ENCODE results near the gene MEIS1.
A peak's percentile ranks its signal among the peaks of the same experiment; 100 is the strongest.

Gene MEIS1

DNA sequence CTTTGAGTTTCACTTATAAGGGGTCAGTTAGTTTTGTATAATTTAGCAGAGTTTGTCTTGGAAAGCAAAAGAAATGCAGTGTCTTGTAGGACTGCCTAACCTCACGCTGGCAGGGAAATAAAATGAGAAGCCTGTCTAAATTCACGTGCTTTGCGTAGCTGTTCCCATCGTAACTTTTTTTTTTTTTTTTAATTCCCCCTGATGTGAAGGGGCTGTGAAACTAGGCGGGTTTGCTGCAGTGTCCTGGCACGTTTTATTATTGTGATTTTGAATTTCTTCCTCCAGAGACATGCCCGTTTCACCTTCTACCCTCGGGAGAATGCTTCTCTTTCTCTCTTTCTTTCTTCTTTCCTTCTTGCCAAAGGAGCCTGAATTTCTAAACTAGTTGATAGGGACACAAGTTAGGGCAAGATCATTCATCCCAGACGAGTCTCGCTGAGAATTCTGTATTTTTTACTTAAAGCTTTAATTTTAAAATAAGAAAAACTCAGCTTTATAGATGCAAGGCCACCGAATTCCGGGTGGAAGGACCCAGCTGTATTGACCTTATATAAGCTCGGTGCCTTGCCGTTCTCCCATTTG, 2.3 kb downstream of the MEIS1 start:
- Histone ChIP-seq H3K4me2 (ENCODE audit: insufficient read depth, low read length, poor library complexity, severe bottlenecking) (peak overlapping the region; percentile 68), H4K91ac (ENCODE audit: low read depth, low read length, poor library complexity) (no peak overlapping the region), H2BK5ac (ENCODE audit: low read length) (no peak overlapping the region), H3K4me1 (ENCODE audit: control insufficient read depth in 2 of 2, insufficient read depth in 1 of 2, low read depth in 1 of 2, low read length in 2 of 2) (peaks cover 16 to 38% of the 10 kb centered on the region in 2 donors), H2AFZ (ENCODE audit: low read length) (peak overlapping the region; percentile 27), H3K23ac (ENCODE audit: low read depth, low read length, poor library complexity) (no peak overlapping the region), H3K9ac (ENCODE audit: low read depth, low read length, poor library complexity) (peak overlapping the region; percentile 89), H4K8ac (ENCODE audit: low read depth, low read length) (no peak overlapping the region), H3K4ac (ENCODE audit: low read length) (no peak overlapping the region), H2BK15ac (ENCODE audit: low read length) (no peak overlapping the region), H2BK120ac (ENCODE audit: low read depth, low read length) (no peak overlapping the region), H3K4me3 (ENCODE audit: low read length in 2 of 2) (peak overlapping the region; percentile 65 to 68), H3K27me3 (ENCODE audit: control insufficient read depth in 3 of 3, insufficient read depth in 3 of 3, low read depth in 1 of 3, low read length in 3 of 3) (peaks cover 0 to 37% (median 0%) of the 10 kb centered on the region in 3 experiments), H2AK5ac (ENCODE audit: low read depth, low read length) (no peak overlapping the region), H3K79me1 (ENCODE audit: low read depth, low read length) (no peaks in the 10 kb centered on the region), H3K9me3 (replicated peaks in 1 of 2; ENCODE audit: control insufficient read depth in 2 of 2, insufficient read depth in 1 of 2, low read depth in 1 of 2, low read length in 2 of 2) (no peaks in the 10 kb centered on the region), H3K27ac (replicated peaks; ENCODE audit: low read length) (no peak overlapping the region), H3K36me3 (replicated peaks in 1 of 2; ENCODE audit: control insufficient read depth in 2 of 2, insufficient read depth in 2 of 2, low read length in 2 of 2) (peaks cover 0 to 27% of the 10 kb centered on the region in 2 donors), H3K18ac (ENCODE audit: low read length) (peak overlapping the region; percentile 55), H2BK12ac (ENCODE audit: low read length) (no peak overlapping the region), H3K14ac (ENCODE audit: low read length) (no peak overlapping the region)
- WGBS, 2 donors (ENCODE audit: extremely low coverage in 2 of 2, insufficient read length in 2 of 2, insufficient replicate concordance in 1 of 2) = no CpG with 5 or more reads among the region's 14 CpGs
- no peak for DNase-seq (ENCODE audit: low spot score)

- no peaks in the 10 kb centered on the region for H3K79me1 ChIP-seq (ENCODE audit: low read depth, low read length)
- H3K14ac ChIP-seq (ENCODE audit: low read length) = no peak overlapping the region
- H2BK15ac ChIP-seq (ENCODE audit: low read length) = no peak overlapping the region
- peak overlapping the region; percentile 65 to 68 for H3K4me3 ChIP-seq (ENCODE audit: low read length in 2 of 2)
- WGBS, 2 donors (ENCODE audit: extremely low coverage in 2 of 2, insufficient read length in 2 of 2, insufficient replicate concordance in 1 of 2) = no CpG with 5 or more reads among the region's 22 CpGs
- no peak overlapping the region for H3K27ac ChIP-seq (replicated peaks; ENCODE audit: low read length)
- no peak for DNase-seq (ENCODE audit: low spot score)
- H2AFZ ChIP-seq (ENCODE audit: low read length) = peak overlapping the region; percentile 27
- no peaks in the 10 kb centered on the region for H3K9me3 ChIP-seq (replicated peaks in 1 of 2; ENCODE audit: control insufficient read depth in 2 of 2, insufficient read depth in 1 of 2, low read depth in 1 of 2, low read length in 2 of 2)
- no peak overlapping the region for H4K91ac ChIP-seq (ENCODE audit: low read depth, low read length, poor library complexity)
- H3K4me2 ChIP-seq (ENCODE audit: insufficient read depth, low read length, poor library complexity, severe bottlenecking) = peak overlapping the region; percentile 68
- H2BK12ac ChIP-seq (ENCODE audit: low read length) = no peak overlapping the region
- H2BK5ac ChIP-seq (ENCODE audit: low read length) = no peak overlapping the region
- peak overlapping the region; percentile 55 for H3K18ac ChIP-seq (ENCODE audit: low read length)
- H2BK120ac ChIP-seq (ENCODE audit: low read depth, low read length) = no peak overlapping the region
- H3K4me1 ChIP-seq (ENCODE audit: control insufficient read depth in 2 of 2, insufficient read depth in 1 of 2, low read depth in 1 of 2, low read length in 2 of 2) = peaks cover 14 to 35% of the 10 kb centered on the region in 2 donors
- peaks cover 0 to 34% of the 10 kb centered on the region in 2 donors for H3K36me3 ChIP-seq (replicated peaks in 1 of 2; ENCODE audit: control insufficient read depth in 2 of 2, insufficient read depth in 2 of 2, low read length in 2 of 2)
- H3K23ac ChIP-seq (ENCODE audit: low read depth, low read length, poor library complexity) = no peak overlapping the region
- peak overlapping the region; percentile 89 for H3K9ac ChIP-seq (ENCODE audit: low read depth, low read length, poor library complexity)
- H3K4ac ChIP-seq (ENCODE audit: low read length) = no peak overlapping the region
- no peak overlapping the region for H2AK5ac ChIP-seq (ENCODE audit: low read depth, low read length)
- peaks cover 0 to 40% (median 0%) of the 10 kb centered on the region in 3 experiments for H3K27me3 ChIP-seq (ENCODE audit: control insufficient read depth in 3 of 3, insufficient read depth in 3 of 3, low read depth in 1 of 3, low read length in 3 of 3)
- H4K8ac ChIP-seq (ENCODE audit: low read depth, low read length) = no peak overlapping the region
These were observed 3.0 kb downstream of the MEIS1 start for GRCh38 chr2:66437691-66438497.

DNA sequence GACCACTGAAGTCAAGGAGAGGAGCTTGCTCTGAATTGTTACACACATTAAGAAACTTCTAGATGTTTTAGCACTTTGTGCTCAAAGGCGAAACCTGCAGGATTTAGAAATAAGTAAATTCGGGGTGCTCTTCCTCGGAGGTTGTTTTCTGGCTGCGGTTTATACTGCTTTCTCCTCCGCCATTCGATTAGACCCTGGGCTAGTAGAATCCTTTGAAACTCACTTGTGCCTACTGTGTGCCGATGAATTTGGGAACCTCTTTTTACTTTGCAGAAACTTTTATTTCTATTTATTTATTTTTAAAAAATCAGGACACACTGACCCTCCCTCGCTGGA, 3.5 kb downstream of the MEIS1 start:
- no peaks in the 10 kb centered on the region for H3K9me3 ChIP-seq (replicated peaks in 1 of 2; ENCODE audit: control insufficient read depth in 2 of 2, insufficient read depth in 1 of 2, low read depth in 1 of 2, low read length in 2 of 2)
- no peak overlapping the region for H2BK5ac ChIP-seq (ENCODE audit: low read length)
- no peak overlapping the region for H3K9ac ChIP-seq (ENCODE audit: low read depth, low read length, poor library complexity)
- H2BK15ac ChIP-seq (ENCODE audit: low read length) = no peak overlapping the region
- H3K36me3 ChIP-seq (replicated peaks in 1 of 2; ENCODE audit: control insufficient read depth in 2 of 2, insufficient read depth in 2 of 2, low read length in 2 of 2) = peaks cover 0 to 40% of the 10 kb centered on the region in 2 donors
- H3K18ac ChIP-seq (ENCODE audit: low read length) = no peak overlapping the region
- no peak overlapping the region for H2BK120ac ChIP-seq (ENCODE audit: low read depth, low read length)
- DNase-seq (ENCODE audit: low spot score) = no peak
- peak overlapping the region; percentile 27 for H2AFZ ChIP-seq (ENCODE audit: low read length)
- H3K4me3 ChIP-seq (ENCODE audit: low read length in 2 of 2) = peak overlapping the region in 1 of 2 donors; percentile 65
- peaks cover 0 to 46% (median 0%) of the 10 kb centered on the region in 3 experiments for H3K27me3 ChIP-seq (ENCODE audit: control insufficient read depth in 3 of 3, insufficient read depth in 3 of 3, low read depth in 1 of 3, low read length in 3 of 3)
- H3K4me1 ChIP-seq (ENCODE audit: control insufficient read depth in 2 of 2, insufficient read depth in 1 of 2, low read depth in 1 of 2, low read length in 2 of 2) = peaks cover 14 to 35% of the 10 kb centered on the region in 2 donors
- no peak overlapping the region for H3K27ac ChIP-seq (replicated peaks; ENCODE audit: low read length)
- H3K14ac ChIP-seq (ENCODE audit: low read length) = no peak overlapping the region
- no peak overlapping the region for H2BK12ac ChIP-seq (ENCODE audit: low read length)
- no peak overlapping the region for H4K91ac ChIP-seq (ENCODE audit: low read depth, low read length, poor library complexity)
- WGBS, 2 donors (ENCODE audit: extremely low coverage in 2 of 2, insufficient read length in 2 of 2, insufficient replicate concordance in 1 of 2) = no CpG with 5 or more reads among the region's 8 CpGs
- no peaks in the 10 kb centered on the region for H3K79me1 ChIP-seq (ENCODE audit: low read depth, low read length)
- no peak overlapping the region for H2AK5ac ChIP-seq (ENCODE audit: low read depth, low read length)
- no peak overlapping the region for H4K8ac ChIP-seq (ENCODE audit: low read depth, low read length)
- no peak overlapping the region for H3K23ac ChIP-seq (ENCODE audit: low read depth, low read length, poor library complexity)
- H3K4me2 ChIP-seq (ENCODE audit: insufficient read depth, low read length, poor library complexity, severe bottlenecking) = peak overlapping the region; percentile 45
- H3K4ac ChIP-seq (ENCODE audit: low read length) = no peak overlapping the region

Data from neuronal stem cell (in vitro differentiated cells).